GM19397 (cell line): ENCODE measurements around the gene PHAX.
"Not testable (repeated sequence)": the region's sequence is repeated elsewhere in the genome, so short reads cannot be mapped to it uniquely, and the experiment has no call there.

Source experiments
- ATAC-seq: cut with Tn5 transposase; IDR thresholded peaks from one replicate; pipeline ENCODE4 v1.9.1; 2021; ENCODE audit warnings: mild to moderate bottlenecking, moderate library complexity; ENCODE audit not compliant: unreplicated experiment

Gene PHAX

GRCh38 chr5:126600631-126601511 lies at the start of gene PHAX:
Gene PHAX, plus strand, starts transcription at chr5:126600947. Its CDS starts 16 bp downstream, at chr5:126600963.
- peak; percentile 96 for ATAC-seq

- ATAC-seq, result no peak
Observed at GRCh38 chr5:126552614-126553013, 48.1 kb upstream of the PHAX start.

GRCh38 chr5:126555101-126555500 lies 45.6 kb upstream of the PHAX start:
- not testable (repeated sequence) for ATAC-seq

- no peak for ATAC-seq
Observed at GRCh38 chr5:126561908-126562307, 38.8 kb upstream of the PHAX start.

- ATAC-seq, result peak; percentile 85
Observed at GRCh38 chr5:126562823-126563222, 37.9 kb upstream of the PHAX start.

- no peak for ATAC-seq
Observed at GRCh38 chr5:126568206-126568755, 32.5 kb upstream of the PHAX start.

- no peak for ATAC-seq
Observed at GRCh38 chr5:126575644-126576043, 25.1 kb upstream of the PHAX start.

- no peak for ATAC-seq
Observed at GRCh38 chr5:126576974-126577373, 23.8 kb upstream of the PHAX start.

- no peak for ATAC-seq
Observed at GRCh38 chr5:126577415-126577814, 23.3 kb upstream of the PHAX start.

GRCh38 chr5:126579716-126580115 lies 21.0 kb upstream of the PHAX start:
- ATAC-seq, result no peak

- ATAC-seq, result no peak
Observed at GRCh38 chr5:126583761-126584160, 17.0 kb upstream of the PHAX start.

- ATAC-seq, result no peak
Observed at GRCh38 chr5:126587551-126588390, 13.0 kb upstream of the PHAX start.

GRCh38 chr5:126589536-126590297 lies 11.0 kb upstream of the PHAX start:
- no peak for ATAC-seq

GRCh38 chr5:126591549-126591948 lies 9.2 kb upstream of the PHAX start:
- ATAC-seq, result no peak

GRCh38 chr5:126594748-126595485 lies 5.8 kb upstream of the PHAX start, which contains the start of gene ALDH7A1:
Gene ALDH7A1, minus strand, starts transcription at chr5:126595219. Its CDS starts 21 bp downstream, at chr5:126595198.
- peak; percentile 89 for ATAC-seq

- ATAC-seq, result peak; percentile 16
Observed at GRCh38 chr5:126595486-126596083, 5.2 kb upstream of the PHAX start.

- no peak for ATAC-seq
Observed at GRCh38 chr5:126597156-126597555, 3.6 kb upstream of the PHAX start.

GRCh38 chr5:126599499-126599898 lies 1.2 kb upstream of the PHAX start:
- ATAC-seq, result no peak

- not testable (repeated sequence) for ATAC-seq
Observed at GRCh38 chr5:126599971-126600630, 646 bp upstream of the PHAX start.
